Endothelial cell of umbilical vein (primary cell): ENCODE results near the gene ZDHHC11B. TPM values are rescaled to one million over a fixed set of nuclear protein-coding genes. Genes with fewer than 3 reads are reported as not detected.
"Not testable (repeated sequence)": the region's sequence is repeated elsewhere in the genome, so short reads cannot be mapped to it uniquely, and the experiment has no call there.

ENCODE experiments used
- BruUV-seq: library from RNA; stranded (reverse); fragments of 400-500 nt; replicated peaks from 2 replicates; lab custom pipeline; 2021; lab: Mats Ljungman, UMichigan
- CTCF ChIA-PET: fragments of 300-600, 350-600 bp; sonication (Branson Sonifier 250); formaldehyde crosslinking; loops from one replicate; lab custom pipeline; 2021; ENCODE audit warnings: antibody characterized with exemption, inconsistent platforms; lab: Charles Lee
- POLR2A ChIA-PET: fragments of 300-600, 350-600 bp; sonication (Branson Sonifier 250); formaldehyde crosslinking; loops from one replicate; lab custom pipeline; 2021; ENCODE audit warnings: antibody characterized with exemption, inconsistent platforms; lab: Charles Lee
- DNase-seq: peaks from one replicate; pipeline ENCODE4 v3.0.0-alpha.2; 2011; ENCODE audit warnings: low read depth, low spot score
- FAIRE-seq: peaks from 2 replicates; lab custom pipeline; 2011; peaks lifted over from hg19 to GRCh38; lab: Jason Lieb, UNC
- H2AFZ ChIP-seq: 2 replicates; pipeline ENCODE4 v1.6.0; 2012; ENCODE audit warnings: low read depth, low read length, control low read depth, inconsistent platforms
- H3K27ac ChIP-seq: 2 replicates; pipeline ENCODE4 v1.5.1; 2011; ENCODE audit warnings: low read depth, mild to moderate bottlenecking, control low read depth, low read length, moderate library complexity; ENCODE audit not compliant: insufficient read depth
- H3K27me3 ChIP-seq, 2 experiments: 2 replicates each; pipeline versions ENCODE4 v1.6.0 to v1.6.1; 2011; ENCODE audit warnings: low read length in 2 of 2, mixed read lengths in 1 of 2; ENCODE audit not compliant: control insufficient read depth in 2 of 2, insufficient read depth in 2 of 2
- H3K36me3 ChIP-seq, 2 experiments: 2 replicates in 1 of 2; 3 replicates in 1 of 2; pipeline ENCODE4 v1.5.1; 2011; ENCODE audit warnings: low read length in 2 of 2, mild to moderate bottlenecking in 1 of 2, moderate library complexity in 1 of 2; ENCODE audit not compliant: control insufficient read depth in 2 of 2, insufficient read depth in 2 of 2; ENCODE audit errors: extremely low read depth in 1 of 2
- H3K4me1 ChIP-seq: 3 replicates; pipeline ENCODE4 v1.5.1; 2011; ENCODE audit warnings: mild to moderate bottlenecking, low read length; ENCODE audit not compliant: control insufficient read depth, insufficient read depth; ENCODE audit errors: extremely low read depth
- H3K4me2 ChIP-seq: 2 replicates; pipeline ENCODE4 v1.6.1; 2011; ENCODE audit warnings: low read length, control low read depth, mixed read lengths; ENCODE audit not compliant: insufficient read depth
- H3K4me3 ChIP-seq, 3 experiments: fragments of 200-600 bp in 1 of 3; sonication (generic), shearing (Covaris generic) in 1 of 3; replicated peaks in 1 of 3; 2 replicates each; pipeline ENCODE4 v1.5.1; 2011 to 2016; ENCODE audit warnings: control low read depth in 3 of 3, low read length in 3 of 3, mild to moderate bottlenecking in 2 of 3, inconsistent platforms in 1 of 3, low read depth in 1 of 3, moderate library complexity in 1 of 3; ENCODE audit not compliant: insufficient read depth in 1 of 3
- H3K79me2 ChIP-seq: 2 replicates; pipeline ENCODE4 v1.6.0; 2012; ENCODE audit warnings: low read length, inconsistent platforms; ENCODE audit not compliant: control insufficient read depth, insufficient read depth
- H3K9ac ChIP-seq: replicated peaks from 2 replicates; pipeline ENCODE3; 2011; ENCODE audit warnings: low read length, control low read depth; ENCODE audit not compliant: insufficient read depth; ENCODE audit errors: extremely low read depth
- H3K9me1 ChIP-seq: replicated peaks from 3 replicates; pipeline ENCODE4 v1.6.0; 2011; ENCODE audit warnings: mild to moderate bottlenecking, low read length; ENCODE audit not compliant: control insufficient read depth, insufficient read depth; ENCODE audit errors: extremely low read depth
- H3K9me3 ChIP-seq: replicated peaks from 2 replicates; pipeline ENCODE4 v1.5.1; 2012; ENCODE audit warnings: low read length, inconsistent platforms; ENCODE audit not compliant: control insufficient read depth, insufficient read depth
- H4K20me1 ChIP-seq: replicated peaks from 2 replicates; pipeline ENCODE3; 2011; ENCODE audit warnings: mild to moderate bottlenecking, low read length; ENCODE audit not compliant: control insufficient read depth, insufficient read depth; ENCODE audit errors: extremely low read depth
- EZH2 ChIP-seq: IDR thresholded peaks from 2 replicates; pipeline ENCODE4 v1.6.1; 2012; ENCODE audit warnings: borderline replicate concordance, low read depth, mild to moderate bottlenecking, moderate library complexity, low read length, inconsistent platforms; ENCODE audit not compliant: severe bottlenecking
- GATA2 ChIP-seq: IDR thresholded peaks from 2 replicates; pipeline ENCODE4 v1.7.0; 2011; ENCODE audit warnings: low read depth, mild to moderate bottlenecking, moderate library complexity, mixed read lengths, low read length; ENCODE audit not compliant: insufficient read length, insufficient read depth
- MYC ChIP-seq: IDR thresholded peaks from one replicate; pipeline ENCODE4 v1.6.1; 2011; ENCODE audit warnings: mild to moderate bottlenecking, low read depth, low read length
- POLR2AphosphoS5 ChIP-seq: IDR thresholded peaks from 2 replicates; pipeline ENCODE4 v1.6.1; 2012; ENCODE audit warnings: low read depth, mild to moderate bottlenecking, control low read depth, low read length, moderate library complexity; ENCODE audit not compliant: insufficient read depth
- dilution Hi-C: fragments of 300-500 bp; cut with MboI; formaldehyde crosslinking; loops from one replicate; pipeline ENCODE4 v1.15.0; 2019; ENCODE audit warnings: low sequenced_read_pairs; ENCODE audit not compliant: extremely low pct_ligation_motif_present
- intact Hi-C: fragments of 100-400 bp; cut with micrococcal nuclease; formaldehyde crosslinking; loops from one replicate; pipeline ENCODE4 v1.10.0; 2022
- polyA plus RNA-seq, 4 experiments: library from polyadenylated mRNA; depleted of rRNA in 3 of 4; stranded (reverse) in 3 of 4; unstranded in 1 of 4; fragments of >200 nt; gene quantifications; 2 replicates each; pipeline versions ENCODE4 v1.2.1 to v1.2.3, GENCODE V29; 2011 to 2012; ENCODE audit warnings: missing spikeins in 1 of 4
- total RNA-seq: library from RNA; stranded (reverse); gene quantifications from 2 replicates; pipeline ENCODE4 v1.2.3, GENCODE V29; 2021
- TF ChIP-seq, protein P1 (sequence below): IDR thresholded peaks from 2 replicates; pipeline ENCODE4 v1.6.1; 2011; ENCODE audit not compliant: insufficient read depth, insufficient read length

ZDHHC11B gene
- total and polyA plus RNA-seq, 2 donors (not counting 3 experiments of a cell fraction or from before 2014, with no cell fraction given) = not detected

DNA sequence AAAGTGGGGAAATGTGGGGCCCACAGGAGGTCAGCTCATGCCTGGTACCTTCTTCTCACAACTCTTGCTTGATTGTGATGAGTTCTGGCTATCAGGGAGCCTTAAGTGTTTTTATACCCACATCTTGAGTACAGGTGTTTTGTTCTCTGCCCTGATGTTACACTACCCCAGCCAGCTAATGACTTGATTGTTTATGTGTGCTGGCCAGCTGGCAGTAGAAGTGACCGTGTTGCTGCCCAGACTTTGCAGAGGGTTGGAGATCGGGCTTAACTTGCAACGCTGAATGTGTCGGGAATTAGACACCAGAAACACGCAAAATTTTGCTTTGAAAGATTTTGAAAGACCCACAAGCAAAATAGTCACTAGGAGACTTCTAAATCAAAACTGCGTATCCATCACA is 16.9 kb upstream of the ZDHHC11B start:
- Histone ChIP-seq H2AFZ (no peak overlapping the region), H3K36me3 (no peaks in the 10 kb centered on the region), H3K4me2 (no peak overlapping the region), H3K9me1 (no peaks in the 10 kb centered on the region), H3K4me3 (no peak overlapping the region), H3K27ac (no peak overlapping the region), H3K9ac (no peak overlapping the region), H3K79me2 (no peaks in the 10 kb centered on the region), H3K27me3 (no peaks in the 10 kb centered on the region), H3K4me1 (no peaks in the 10 kb centered on the region), H4K20me1 (no peaks in the 10 kb centered on the region), H3K9me3 (no peaks in the 10 kb centered on the region)
- dilution Hi-C loops = no loop called here
- ChIA-PET CTCF (no interaction called here), POLR2A (no interaction called here)
- DNase-seq = no peak
- FAIRE-seq = no peak
- TF ChIP-seq EZH2 = no peak
- TF ChIP-seq GATA2 = no peak
- no peak for TF ChIP-seq MYC
- TF ChIP-seq, protein P1, sequence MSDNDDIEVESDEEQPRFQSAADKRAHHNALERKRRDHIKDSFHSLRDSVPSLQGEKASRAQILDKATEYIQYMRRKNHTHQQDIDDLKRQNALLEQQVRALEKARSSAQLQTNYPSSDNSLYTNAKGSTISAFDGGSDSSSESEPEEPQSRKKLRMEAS = no peak
- TF ChIP-seq POLR2AphosphoS5 = no peak
- intact Hi-C loops = no loop called here
- BruUV-seq = no TSS peak

- FAIRE-seq, H3K9ac ChIP-seq, dilution Hi-C loops, H2AFZ ChIP-seq, intact Hi-C loops, H3K4me3 ChIP-seq, H3K4me2 ChIP-seq, H3K27me3 ChIP-seq, BruUV-seq, H3K4me1 ChIP-seq, H3K9me1 ChIP-seq, CTCF ChIA-PET, H3K36me3 ChIP-seq, H3K79me2 ChIP-seq, H3K27ac ChIP-seq, POLR2A ChIA-PET, DNase-seq, H3K9me3 ChIP-seq, H4K20me1 ChIP-seq: not testable (repeated sequence)
These were observed 16.5 kb upstream of the ZDHHC11B start for GRCh38 chr5:801055-801454.

DNA sequence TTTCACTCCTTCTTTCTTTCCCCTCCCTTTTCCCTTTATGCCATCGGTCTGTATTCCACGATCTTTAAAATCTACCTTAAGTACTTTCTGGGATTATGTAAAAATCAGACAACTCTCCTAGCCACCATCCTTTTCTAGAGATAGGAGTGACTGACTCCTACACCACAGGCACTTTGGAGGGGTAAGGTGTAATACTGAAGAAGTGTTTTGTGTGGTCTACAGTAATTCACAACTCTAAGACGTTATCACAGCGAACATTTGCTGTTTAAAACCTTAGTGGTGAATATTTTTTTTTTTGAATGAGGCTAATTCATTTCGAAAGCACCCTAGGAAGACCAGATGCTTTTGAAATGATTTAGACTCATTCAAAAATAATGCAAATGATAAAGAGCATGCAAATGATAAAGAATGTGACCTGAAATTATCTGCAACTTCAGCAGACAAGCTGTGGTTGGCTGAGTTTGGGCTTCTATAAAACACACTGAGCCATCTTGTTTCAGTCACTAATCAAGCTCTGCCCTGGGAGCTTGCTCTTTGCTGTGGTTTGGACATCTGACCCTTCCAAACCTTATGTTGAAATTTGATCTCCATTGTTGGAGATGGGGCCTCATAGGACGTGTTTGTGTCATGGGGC is 14.1 kb upstream of the ZDHHC11B start:
- CTCF ChIA-PET, H3K9ac ChIP-seq, H3K4me2 ChIP-seq, H3K4me1 ChIP-seq, DNase-seq, H3K27me3 ChIP-seq, H4K20me1 ChIP-seq, H3K79me2 ChIP-seq, H2AFZ ChIP-seq, H3K9me1 ChIP-seq, dilution Hi-C loops, POLR2A ChIA-PET, H3K9me3 ChIP-seq, intact Hi-C loops, H3K4me3 ChIP-seq, H3K27ac ChIP-seq, BruUV-seq, H3K36me3 ChIP-seq, FAIRE-seq: not testable (repeated sequence)
